ENCODE results near the gene NINJ2.

The NINJ2 gene

GRCh38 chr12:534216-534615 is 129.0 kb downstream of the NINJ2 start:
- Histone ChIP-seq H3K9ac (ENCODE audit: low read length) (no peak overlapping the region), H3K79me2 (ENCODE audit: low read length) (no peaks in the 10 kb centered on the region), H3K9me3 (ENCODE audit: insufficient read depth, low read length) (peaks cover 6% of the 10 kb centered on the region; the same call in 1 of the 2 replicates), H2AFZ (ENCODE audit: low read depth, low read length) (no peak overlapping the region), H3K27ac (ENCODE audit: low read length) (no peak overlapping the region), H4K20me1 (ENCODE audit: insufficient read depth, low read length) (no peaks in the 10 kb centered on the region), H3K4me1 (ENCODE audit: low read length) (no peaks in the 10 kb centered on the region), H3K36me3 (replicated peaks; ENCODE audit: low read depth, low read length) (no peaks in the 10 kb centered on the region), H3K27me3 (ENCODE audit: low read depth, low read length) (no peaks in the 10 kb centered on the region), H3K4me2 (ENCODE audit: low read length) (no peak overlapping the region), H3K4me3 (ENCODE audit: low read length) (no peak overlapping the region)
- TF ChIP-seq CTCF (IDR thresholded peaks at IDR 0.05; ENCODE audit: low read depth, low read length) (no peak), EZH2phosphoT487 (IDR thresholded peaks at IDR 0.05; ENCODE audit: low read depth) (no peak)

- Histone ChIP-seq H3K9ac (ENCODE audit: low read length) (no peak overlapping the region), H4K20me1 (ENCODE audit: insufficient read depth, low read length) (no peaks in the 10 kb centered on the region)
Measured at GRCh38 chr12:533718-534117, 129.5 kb downstream of the NINJ2 start.

GRCh38 chr12:532908-533565 is 130.2 kb downstream of the NINJ2 start:
- no peaks in the 10 kb centered on the region for H3K4me1 ChIP-seq (ENCODE audit: low read length)
- H3K79me2 ChIP-seq (ENCODE audit: low read length), result no peaks in the 10 kb centered on the region
- no peak overlapping the region for H3K9ac ChIP-seq (ENCODE audit: low read length)
- H4K20me1 ChIP-seq (ENCODE audit: insufficient read depth, low read length), result no peaks in the 10 kb centered on the region
- H3K27ac ChIP-seq (ENCODE audit: low read length), result no peak overlapping the region
- H3K4me3 ChIP-seq (ENCODE audit: low read length), result no peak overlapping the region
- H3K9me3 ChIP-seq (ENCODE audit: insufficient read depth, low read length), result peaks cover 6% of the 10 kb centered on the region; the same call in 1 of the 2 replicates
- TF ChIP-seq EZH2phosphoT487 (IDR thresholded peaks at IDR 0.05; ENCODE audit: low read depth) (no peak), CTCF (IDR thresholded peaks at IDR 0.05; ENCODE audit: low read depth, low read length) (no peak)
- no peak overlapping the region for H2AFZ ChIP-seq (ENCODE audit: low read depth, low read length)
- no peak overlapping the region for H3K4me2 ChIP-seq (ENCODE audit: low read length)
- H3K36me3 ChIP-seq (replicated peaks; ENCODE audit: low read depth, low read length), result no peaks in the 10 kb centered on the region
- H3K27me3 ChIP-seq (ENCODE audit: low read depth, low read length), result no peaks in the 10 kb centered on the region

More at GRCh38 chr12:533718-534117, 129.5 kb downstream of the NINJ2 start:
- TF ChIP-seq EZH2phosphoT487 (IDR thresholded peaks at IDR 0.05; ENCODE audit: low read depth) (no peak), CTCF (IDR thresholded peaks at IDR 0.05; ENCODE audit: low read depth, low read length) (no peak)
- Histone ChIP-seq H3K4me2 (ENCODE audit: low read length) (no peak overlapping the region), H3K4me3 (ENCODE audit: low read length) (no peak overlapping the region), H3K79me2 (ENCODE audit: low read length) (no peaks in the 10 kb centered on the region), H3K4me1 (ENCODE audit: low read length) (no peaks in the 10 kb centered on the region), H3K36me3 (replicated peaks; ENCODE audit: low read depth, low read length) (no peaks in the 10 kb centered on the region), H3K27ac (ENCODE audit: low read length) (no peak overlapping the region), H2AFZ (ENCODE audit: low read depth, low read length) (no peak overlapping the region), H3K27me3 (ENCODE audit: low read depth, low read length) (no peaks in the 10 kb centered on the region), H3K9me3 (ENCODE audit: insufficient read depth, low read length) (peaks cover 6% of the 10 kb centered on the region; the same call in 1 of the 2 replicates)

- H4K20me1 ChIP-seq (ENCODE audit: insufficient read depth, low read length), result no peaks in the 10 kb centered on the region
- H3K79me2 ChIP-seq (ENCODE audit: low read length), result no peaks in the 10 kb centered on the region
- TF ChIP-seq EZH2phosphoT487 (IDR thresholded peaks at IDR 0.05; ENCODE audit: low read depth) (no peak), CTCF (IDR thresholded peaks at IDR 0.05; ENCODE audit: low read depth, low read length) (no peak)
- no peak overlapping the region for H3K27ac ChIP-seq (ENCODE audit: low read length)
- peaks cover 2% of the 10 kb centered on the region; the same call in 1 of the 2 replicates for H3K4me1 ChIP-seq (ENCODE audit: low read length)
- peaks cover 6% of the 10 kb centered on the region; the same call in 1 of the 2 replicates for H3K9me3 ChIP-seq (ENCODE audit: insufficient read depth, low read length)
- H3K4me3 ChIP-seq (ENCODE audit: low read length), result no peak overlapping the region
- no peak overlapping the region for H3K9ac ChIP-seq (ENCODE audit: low read length)
- no peaks in the 10 kb centered on the region for H3K27me3 ChIP-seq (ENCODE audit: low read depth, low read length)
- H3K4me2 ChIP-seq (ENCODE audit: low read length), result no peak overlapping the region
- no peaks in the 10 kb centered on the region for H3K36me3 ChIP-seq (replicated peaks; ENCODE audit: low read depth, low read length)
- no peak overlapping the region for H2AFZ ChIP-seq (ENCODE audit: low read depth, low read length)
Measured at GRCh38 chr12:531951-532585, 131.2 kb downstream of the NINJ2 start.

Data from OCI-LY3 (cell line).